Karpas-422 (cell line): ENCODE results near the gene TWF2. TPM values are rescaled to one million over a fixed set of nuclear protein-coding genes. Genes with fewer than 3 reads are reported as not detected.

ENCODE experiments used
- DNase-seq: peaks from one replicate; pipeline ENCODE4 v3.0.0-alpha.2; 2015
- H2AFZ ChIP-seq: fragments of 200-600 bp; sonication (generic); 2 replicates; pipeline ENCODE4 v1.6.1; 2014; ENCODE audit warnings: antibody characterized with exemption, low read length, mixed read lengths
- H3K27ac ChIP-seq: fragments of 200-600 bp; sonication (generic); 2 replicates; pipeline ENCODE4 v1.5.1; 2014; ENCODE audit warnings: mild to moderate bottlenecking, low read length, moderate library complexity
- H3K27me3 ChIP-seq: fragments of 200-600 bp; sonication (generic); 2 replicates; pipeline ENCODE4 v1.6.1; 2014; ENCODE audit warnings: low read length, mixed read lengths
- H3K36me3 ChIP-seq: fragments of 200-600 bp; sonication (generic); 2 replicates; pipeline ENCODE4 v1.6.1; 2014; ENCODE audit warnings: low read length, mixed read lengths; ENCODE audit not compliant: insufficient read depth
- H3K4me1 ChIP-seq: fragments of 200-600 bp; sonication (generic); 2 replicates; pipeline ENCODE4 v1.6.1; 2014; ENCODE audit warnings: mild to moderate bottlenecking, low read length, mixed read lengths
- H3K4me2 ChIP-seq: fragments of 200-600 bp; sonication (generic); 2 replicates; pipeline ENCODE4 v1.6.1; 2014; ENCODE audit warnings: low read length, low read depth, mild to moderate bottlenecking; ENCODE audit not compliant: poor library complexity, severe bottlenecking
- H3K4me3 ChIP-seq: fragments of 200-600 bp; sonication (generic); 2 replicates; pipeline ENCODE4 v1.5.1; 2014; ENCODE audit warnings: mild to moderate bottlenecking, antibody characterized with exemption, low read length, mixed read lengths
- H3K79me2 ChIP-seq: fragments of 200-600 bp; sonication (generic); 2 replicates; pipeline ENCODE4 v1.6.1; 2014; ENCODE audit warnings: mild to moderate bottlenecking, low read length, mixed read lengths
- H3K9ac ChIP-seq: fragments of 200-600 bp; sonication (generic); 2 replicates; pipeline ENCODE4 v1.6.0; 2014; ENCODE audit warnings: low read length
- H3K9me2 ChIP-seq: fragments of 200-600 bp; sonication (generic), shearing (Covaris generic); replicated peaks from 2 replicates; pipeline ENCODE4 v1.6.0; 2014; ENCODE audit warnings: mild to moderate bottlenecking, low read length, moderate library complexity; ENCODE audit not compliant: insufficient read depth
- H3K9me3 ChIP-seq: fragments of 300-700, 200-600 bp; sonication (generic); 2 replicates; pipeline ENCODE4 v1.6.1; 2014; ENCODE audit warnings: low read length, mixed read lengths
- H4K20me1 ChIP-seq: fragments of 200-600 bp; sonication (generic); 2 replicates; pipeline ENCODE4 v1.6.1; 2014; ENCODE audit warnings: mild to moderate bottlenecking, antibody characterized with exemption, low read length, low read depth; ENCODE audit not compliant: insufficient read depth
- total RNA-seq: library from RNA; depleted of rRNA; stranded (reverse); fragments of >200 nt; shearing (Covaris generic); gene quantifications from 2 replicates; pipeline ENCODE4 v1.2.3, GENCODE V29; 2014; ENCODE audit warnings: low replicate concordance

Gene TWF2
- total RNA-seq, 1 experiment from 2014 or later, result 42.0 TPM

GRCh38 chr3:52246728-52247408 is 7.9 kb upstream of the TWF2 start:
- H3K9ac ChIP-seq, result peak overlapping the region; percentile 76
- H3K27me3 ChIP-seq, result no peaks in the 10 kb centered on the region
- no peaks in the 10 kb centered on the region for H3K9me2 ChIP-seq
- peak overlapping the region; percentile 79 for H3K4me2 ChIP-seq
- no peaks in the 10 kb centered on the region for H3K9me3 ChIP-seq
- H3K4me3 ChIP-seq, result peak overlapping the region; percentile 69
- no peak overlapping the region for H2AFZ ChIP-seq
- H3K79me2 ChIP-seq, result no peaks in the 10 kb centered on the region
- H3K27ac ChIP-seq, result peak overlapping the region; percentile 7; the same call in 1 of the 2 replicates
- H4K20me1 ChIP-seq, result no peaks in the 10 kb centered on the region
- peak; percentile 60 for DNase-seq
- H3K36me3 ChIP-seq, result peaks cover 5% of the 10 kb centered on the region; the same call in 1 of the 2 replicates
- H3K4me1 ChIP-seq, result peaks cover 39% of the 10 kb centered on the region

DNA sequence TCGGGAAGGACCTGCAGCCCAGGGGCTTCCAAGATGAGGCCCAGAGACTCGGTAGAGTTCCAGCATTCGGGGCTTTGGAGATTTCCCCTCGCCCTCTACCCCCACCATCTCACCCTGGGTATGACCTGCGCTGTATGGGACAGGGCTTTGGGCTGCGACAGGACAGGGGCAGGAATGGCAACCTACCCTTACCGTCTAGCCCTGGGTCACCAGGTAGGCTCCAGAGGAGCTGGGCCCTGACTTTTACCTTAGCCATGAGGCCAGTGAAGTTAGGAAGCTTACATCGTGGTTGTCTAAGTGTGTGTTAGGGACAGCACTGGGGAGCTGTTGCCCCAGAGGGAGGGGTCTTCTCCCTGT is 7.3 kb upstream of the TWF2 start:
- no peaks in the 10 kb centered on the region for H3K27me3 ChIP-seq
- H3K4me2 ChIP-seq, result peak overlapping the region; percentile 79
- peak overlapping the region; percentile 7; the same call in 1 of the 2 replicates for H3K27ac ChIP-seq
- H3K9me2 ChIP-seq, result no peaks in the 10 kb centered on the region
- peak overlapping the region; percentile 69 for H3K4me3 ChIP-seq
- peak; percentile 58 for DNase-seq
- H4K20me1 ChIP-seq, result no peaks in the 10 kb centered on the region
- H3K4me1 ChIP-seq, result peaks cover 39% of the 10 kb centered on the region
- H3K9ac ChIP-seq, result peak overlapping the region; percentile 76
- H2AFZ ChIP-seq, result no peak overlapping the region
- no peaks in the 10 kb centered on the region for H3K79me2 ChIP-seq
- H3K36me3 ChIP-seq, result no peaks in the 10 kb centered on the region; the same call in 1 of the 2 replicates
- H3K9me3 ChIP-seq, result no peaks in the 10 kb centered on the region

- Histone ChIP-seq H3K27ac (peak within 1 kb of the TSS; percentile 7; the same call in 1 of the 2 replicates), H3K4me1 (peaks cover 43% of the 10 kb centered on the region), H3K9me2 (no peaks in the 10 kb centered on the region), H3K36me3 (no peaks in the 10 kb centered on the region), H4K20me1 (no peaks in the 10 kb centered on the region), H3K4me3 (peak within 1 kb of the TSS; percentile 69), H3K4me2 (peak within 1 kb of the TSS; percentile 79), H3K9ac (peak within 1 kb of the TSS; percentile 76), H3K27me3 (no peaks in the 10 kb centered on the region), H2AFZ (no peak within 1 kb of the TSS), H3K79me2 (no peaks in the 10 kb centered on the region), H3K9me3 (no peaks in the 10 kb centered on the region)
- peak; percentile 68 for DNase-seq
Observed at GRCh38 chr3:52245322-52246263, 6.6 kb upstream of the TWF2 start, which contains the start of gene PPM1M. PPM1M (plus strand) TSS chr3:52245759; CDS start chr3:52245825, 66 bp downstream.

- Histone ChIP-seq H3K4me2 (peak overlapping the region; percentile 79), H3K4me3 (no peak overlapping the region; the same call in 1 of the 2 replicates), H3K36me3 (no peaks in the 10 kb centered on the region), H2AFZ (no peak overlapping the region), H3K27me3 (no peaks in the 10 kb centered on the region), H3K9me3 (no peaks in the 10 kb centered on the region), H3K79me2 (peaks cover 5% of the 10 kb centered on the region; the same call in 1 of the 2 replicates), H4K20me1 (no peaks in the 10 kb centered on the region), H3K4me1 (peaks cover 53% of the 10 kb centered on the region), H3K9ac (peak overlapping the region; percentile 3), H3K9me2 (no peaks in the 10 kb centered on the region), H3K27ac (peak overlapping the region; percentile 12; the same call in 1 of the 2 replicates)
- peak; percentile 58 for DNase-seq
Observed at GRCh38 chr3:52243791-52244628, 5.1 kb upstream of the TWF2 start.

GRCh38 chr3:52242039-52242438 is 3.1 kb upstream of the TWF2 start:
- H4K20me1 ChIP-seq, result no peaks in the 10 kb centered on the region
- no peaks in the 10 kb centered on the region for H3K9me2 ChIP-seq
- DNase-seq, result no peak
- no peak overlapping the region for H2AFZ ChIP-seq
- H3K9me3 ChIP-seq, result no peaks in the 10 kb centered on the region
- H3K4me2 ChIP-seq, result no peak overlapping the region
- peaks cover 23% of the 10 kb centered on the region for H3K79me2 ChIP-seq
- H3K9ac ChIP-seq, result no peak overlapping the region
- H3K27me3 ChIP-seq, result no peaks in the 10 kb centered on the region
- no peak overlapping the region for H3K4me3 ChIP-seq
- H3K36me3 ChIP-seq, result no peaks in the 10 kb centered on the region
- H3K27ac ChIP-seq, result no peak overlapping the region
- H3K4me1 ChIP-seq, result peaks cover 62% of the 10 kb centered on the region

GRCh38 chr3:52240886-52241370 is 2.0 kb upstream of the TWF2 start:
- peaks cover 32% of the 10 kb centered on the region for H3K79me2 ChIP-seq
- H3K9me3 ChIP-seq, result no peaks in the 10 kb centered on the region
- no peaks in the 10 kb centered on the region for H3K27me3 ChIP-seq
- peak overlapping the region; percentile 99; the same call in 1 of the 2 replicates for H3K9ac ChIP-seq
- H2AFZ ChIP-seq, result no peak overlapping the region
- no peaks in the 10 kb centered on the region for H3K9me2 ChIP-seq
- no peak overlapping the region for H3K4me3 ChIP-seq
- peak overlapping the region; percentile 68; the same call in 1 of the 2 replicates for H3K27ac ChIP-seq
- H4K20me1 ChIP-seq, result no peaks in the 10 kb centered on the region
- no peaks in the 10 kb centered on the region for H3K36me3 ChIP-seq
- peaks cover 55% of the 10 kb centered on the region for H3K4me1 ChIP-seq
- peak overlapping the region; percentile 70 for H3K4me2 ChIP-seq
- no peak for DNase-seq

DNA sequence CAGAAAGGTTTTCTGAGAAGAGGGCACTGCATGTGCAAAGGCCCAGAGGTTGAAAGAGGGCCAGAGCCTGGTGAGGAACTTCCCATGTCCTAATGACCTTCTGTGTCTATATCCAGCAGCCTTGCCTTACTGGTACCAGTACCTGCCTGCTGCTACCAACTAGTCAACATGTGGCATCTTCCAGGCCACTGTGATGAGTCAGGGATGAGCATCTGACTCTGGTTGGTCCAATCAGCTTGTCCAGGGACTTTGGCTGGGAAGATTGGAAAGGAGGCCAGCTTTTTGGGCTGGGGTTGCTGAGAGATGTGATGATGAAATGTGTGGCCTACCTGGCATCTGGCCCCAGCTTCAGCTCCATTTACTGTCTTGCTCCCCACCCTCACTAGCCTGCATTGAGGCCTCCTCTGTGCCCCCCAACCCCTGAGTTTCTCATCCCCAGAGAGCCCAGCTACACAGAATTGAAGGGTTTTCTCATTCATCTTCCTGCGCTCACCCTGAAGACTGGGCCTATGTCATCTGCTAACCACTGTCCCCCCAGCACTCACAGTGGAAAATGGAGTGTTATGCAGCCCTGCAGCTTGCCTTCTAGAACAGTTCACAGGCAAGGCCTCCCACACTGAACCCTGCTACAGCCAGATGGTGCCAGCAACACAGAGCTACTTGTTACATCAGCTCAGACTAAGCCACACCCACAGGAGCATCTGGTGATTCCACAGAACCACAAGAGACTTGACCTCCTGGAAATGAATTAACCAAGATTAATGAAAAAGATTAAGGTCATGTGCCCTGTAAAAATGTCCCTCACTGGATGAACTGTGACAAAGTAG is 1.3 kb upstream of the TWF2 start:
- DNase-seq, result no peak
- Histone ChIP-seq H3K9me2 (no peaks in the 10 kb centered on the region), H2AFZ (no peak overlapping the region), H3K4me1 (peaks cover 51% of the 10 kb centered on the region), H3K9me3 (no peaks in the 10 kb centered on the region), H3K9ac (peak overlapping the region; percentile 99), H4K20me1 (no peaks in the 10 kb centered on the region), H3K27me3 (no peaks in the 10 kb centered on the region), H3K4me2 (peak overlapping the region; percentile 70), H3K36me3 (no peaks in the 10 kb centered on the region), H3K27ac (peak overlapping the region; percentile 68; the same call in 1 of the 2 replicates), H3K79me2 (peaks cover 32% of the 10 kb centered on the region), H3K4me3 (peak overlapping the region; percentile 78)
